Measurements from ENCODE around the gene SLC51B. TPM values are rescaled to one million over a fixed set of nuclear protein-coding genes. Genes with fewer than 3 reads are reported as not detected.
"Not testable (repeated sequence)": the region's sequence is repeated elsewhere in the genome, so short reads cannot be mapped to it uniquely, and the experiment has no call there.

The SLC51B gene
- total RNA-seq, 1 donor from 2014 or later: not detected

GRCh38 chr15:65038836-65039235, 6.4 kb upstream of the SLC51B start:
- no peak overlapping the region for H3K27ac Mint-ChIP-seq (ENCODE audit: unreplicated experiment)
- no peak for DNase-seq
- no peak for TF ChIP-seq CTCF (IDR thresholded peaks at IDR 0.05; ENCODE audit: partially characterized antibody, unreplicated experiment)
- no peaks in the 10 kb centered on the region for H3K9me3 Mint-ChIP-seq (ENCODE audit: unreplicated experiment)
- H3K27me3 Mint-ChIP-seq (ENCODE audit: unreplicated experiment): peaks cover 5% of the 10 kb centered on the region
- no peak overlapping the region for H3K4me3 Mint-ChIP-seq (ENCODE audit: unreplicated experiment)
- no peaks in the 10 kb centered on the region for H3K36me3 Mint-ChIP-seq (ENCODE audit: unreplicated experiment)
- H3K4me1 Mint-ChIP-seq (ENCODE audit: low read depth, unreplicated experiment): peaks cover 7% of the 10 kb centered on the region

GRCh38 chr15:65040461-65040860, 4.7 kb upstream of the SLC51B start:
- Mint-ChIP-seq H3K27ac (ENCODE audit: unreplicated experiment) (peak overlapping the region; percentile 17), H3K9me3 (ENCODE audit: unreplicated experiment) (peaks cover 8% of the 10 kb centered on the region), H3K4me1 (ENCODE audit: low read depth, unreplicated experiment) (peaks cover 13% of the 10 kb centered on the region), H3K4me3 (ENCODE audit: unreplicated experiment) (no peak overlapping the region), H3K36me3 (ENCODE audit: unreplicated experiment) (peaks cover 5% of the 10 kb centered on the region), H3K27me3 (ENCODE audit: unreplicated experiment) (peaks cover 13% of the 10 kb centered on the region)
- no peak for DNase-seq
- no peak for TF ChIP-seq CTCF (IDR thresholded peaks at IDR 0.05; ENCODE audit: partially characterized antibody, unreplicated experiment)

GRCh38 chr15:65041787-65042186, 3.4 kb upstream of the SLC51B start:
- no peak for TF ChIP-seq CTCF (IDR thresholded peaks at IDR 0.05; ENCODE audit: partially characterized antibody, unreplicated experiment)
- DNase-seq: no peak
- peaks cover 15% of the 10 kb centered on the region for H3K4me1 Mint-ChIP-seq (ENCODE audit: low read depth, unreplicated experiment)
- H3K9me3 Mint-ChIP-seq (ENCODE audit: unreplicated experiment): peaks cover 14% of the 10 kb centered on the region
- H3K36me3 Mint-ChIP-seq (ENCODE audit: unreplicated experiment): peaks cover 6% of the 10 kb centered on the region
- peaks cover 21% of the 10 kb centered on the region for H3K27me3 Mint-ChIP-seq (ENCODE audit: unreplicated experiment)
- H3K4me3 Mint-ChIP-seq (ENCODE audit: unreplicated experiment): no peak overlapping the region
- H3K27ac Mint-ChIP-seq (ENCODE audit: unreplicated experiment): no peak overlapping the region

- TF ChIP-seq CTCF (IDR thresholded peaks at IDR 0.05; ENCODE audit: partially characterized antibody, unreplicated experiment): no peak
- H3K4me1 Mint-ChIP-seq (ENCODE audit: low read depth, unreplicated experiment): peaks cover 19% of the 10 kb centered on the region
- DNase-seq: no peak
- no peak overlapping the region for H3K4me3 Mint-ChIP-seq (ENCODE audit: unreplicated experiment)
- H3K9me3 Mint-ChIP-seq (ENCODE audit: unreplicated experiment): peaks cover 16% of the 10 kb centered on the region
- H3K36me3 Mint-ChIP-seq (ENCODE audit: unreplicated experiment): peaks cover 6% of the 10 kb centered on the region
- H3K27ac Mint-ChIP-seq (ENCODE audit: unreplicated experiment): no peak overlapping the region
- H3K27me3 Mint-ChIP-seq (ENCODE audit: unreplicated experiment): peaks cover 21% of the 10 kb centered on the region
These were observed 2.3 kb upstream of the SLC51B start for GRCh38 chr15:65042776-65043327.

GRCh38 chr15:65044218-65044617, 969 bp upstream of the SLC51B start:
- not testable (repeated sequence) for DNase-seq; H3K27ac Mint-ChIP-seq (ENCODE audit: unreplicated experiment); H3K36me3 Mint-ChIP-seq (ENCODE audit: unreplicated experiment); H3K4me3 Mint-ChIP-seq (ENCODE audit: unreplicated experiment)
- H3K4me1 Mint-ChIP-seq (ENCODE audit: low read depth, unreplicated experiment): peaks cover 28% of the 10 kb centered on the region
- H3K27me3 Mint-ChIP-seq (ENCODE audit: unreplicated experiment): peaks cover 21% of the 10 kb centered on the region
- H3K9me3 Mint-ChIP-seq (ENCODE audit: unreplicated experiment): peaks cover 18% of the 10 kb centered on the region
